Measurements from ENCODE around the gene CRTC1.

The CRTC1 gene

GRCh38 chr19:18667531-18668251, 15.8 kb upstream of the CRTC1 start:
- TF ChIP-seq CTCF (IDR thresholded peaks at IDR 0.05; ENCODE audit: extremely low read depth, missing control alignments), result no peak
- DNase-seq (ENCODE audit: low spot score), result no peak

GRCh38 chr19:18668252-18668631, 15.2 kb upstream of the CRTC1 start:
- no peak for TF ChIP-seq CTCF (IDR thresholded peaks at IDR 0.05; ENCODE audit: extremely low read depth, missing control alignments)
- DNase-seq (ENCODE audit: low spot score), result no peak

DNA sequence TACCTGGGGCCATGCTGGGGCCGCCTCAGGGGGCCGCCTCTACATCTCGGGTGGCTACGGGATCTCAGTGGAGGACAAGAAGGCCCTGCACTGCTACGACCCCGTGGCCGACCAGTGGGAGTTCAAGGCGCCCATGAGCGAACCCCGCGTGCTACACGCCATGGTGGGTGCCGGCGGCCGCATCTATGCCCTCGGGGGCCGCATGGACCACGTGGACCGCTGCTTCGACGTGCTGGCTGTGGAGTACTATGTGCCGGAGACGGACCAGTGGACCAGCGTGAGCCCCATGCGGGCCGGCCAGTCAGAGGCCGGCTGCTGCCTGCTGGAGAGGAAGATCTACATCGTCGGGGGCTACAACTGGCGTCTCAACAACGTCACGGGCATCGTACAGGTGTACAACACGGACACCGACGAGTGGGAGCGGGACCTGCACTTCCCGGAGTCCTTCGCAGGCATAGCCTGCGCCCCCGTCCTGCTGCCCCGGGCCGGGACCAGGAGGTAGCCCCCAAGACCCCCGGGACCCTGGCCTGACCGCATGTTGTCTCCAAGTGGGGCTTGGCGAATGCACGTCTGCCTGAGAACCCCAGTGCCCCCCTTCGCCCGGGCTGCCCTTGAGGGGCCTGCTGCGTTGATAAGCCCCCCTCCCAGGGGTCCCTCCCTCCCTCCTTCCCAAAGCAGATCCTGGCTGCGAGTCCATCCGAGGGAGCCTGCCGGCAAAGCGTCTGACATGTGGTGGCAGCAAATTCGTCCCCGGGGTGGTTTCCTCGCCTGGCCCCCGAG, 14.5 kb upstream of the CRTC1 start:
- TF ChIP-seq CTCF (IDR thresholded peaks at IDR 0.05; ENCODE audit: extremely low read depth, missing control alignments), result no peak
- no peak for DNase-seq (ENCODE audit: low spot score)

DNA sequence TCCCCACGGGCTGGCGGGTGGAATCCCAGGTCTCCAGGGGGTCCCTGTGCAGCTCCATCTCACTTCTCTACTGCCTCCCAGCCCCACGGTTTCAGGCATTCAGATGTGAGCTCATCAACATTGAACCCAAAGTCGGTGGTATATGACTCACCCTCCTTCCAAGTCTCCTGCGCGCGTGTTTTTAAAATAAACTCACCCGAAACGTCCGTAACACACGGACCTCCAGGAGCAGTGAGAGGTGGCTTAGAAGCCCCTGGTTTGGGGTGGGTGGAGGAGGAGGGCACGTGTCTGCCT, 14.0 kb upstream of the CRTC1 start:
- no peak for DNase-seq (ENCODE audit: low spot score)
- no peak for TF ChIP-seq CTCF (IDR thresholded peaks at IDR 0.05; ENCODE audit: extremely low read depth, missing control alignments)

DNA sequence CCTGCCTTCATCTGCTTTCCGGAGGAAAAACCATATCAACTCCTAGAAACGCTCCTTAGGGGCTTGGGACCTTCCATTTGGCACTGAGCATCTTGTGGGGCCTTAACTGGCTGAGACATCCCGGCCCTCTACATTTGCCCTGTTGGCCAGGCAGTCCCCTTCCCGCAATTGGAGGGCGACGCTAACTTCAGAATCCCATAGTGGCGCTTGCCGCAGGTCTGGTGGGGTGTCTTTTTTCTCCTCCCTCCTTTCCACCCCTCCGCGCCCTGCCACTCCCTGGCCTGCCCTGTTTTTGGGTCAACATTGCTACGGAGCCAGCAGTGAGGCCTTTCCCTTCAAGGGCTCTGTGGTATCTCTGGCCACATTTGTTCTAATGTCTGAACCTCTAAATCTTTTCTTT, 13.6 kb upstream of the CRTC1 start:
- no peak for TF ChIP-seq CTCF (IDR thresholded peaks at IDR 0.05; ENCODE audit: extremely low read depth, missing control alignments)
- no peak for DNase-seq (ENCODE audit: low spot score)

DNA sequence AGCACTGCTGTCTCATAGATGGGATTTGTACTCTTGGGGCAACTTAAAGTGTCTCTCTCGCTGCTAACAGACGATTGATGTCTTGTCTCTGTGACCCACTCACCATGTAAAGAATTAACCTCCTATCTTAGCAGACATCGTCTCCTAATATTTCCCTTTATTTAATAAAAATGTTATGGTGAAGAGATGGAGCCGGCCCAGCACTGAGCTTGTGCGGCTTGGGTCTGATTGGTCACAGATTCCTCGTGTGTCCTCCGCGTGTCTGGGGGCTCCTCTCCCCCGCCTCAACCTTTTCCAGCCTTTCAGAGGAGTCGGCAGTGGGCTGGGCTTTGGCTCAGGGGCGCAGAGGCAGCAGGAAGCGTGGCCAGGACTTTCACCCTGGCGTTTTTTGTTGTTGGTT, 13.2 kb upstream of the CRTC1 start:
- DNase-seq (ENCODE audit: low spot score), result no peak
- TF ChIP-seq CTCF (IDR thresholded peaks at IDR 0.05; ENCODE audit: extremely low read depth, missing control alignments), result no peak

GRCh38 chr19:18671303-18672043, 12.0 kb upstream of the CRTC1 start:
- no peak for DNase-seq (ENCODE audit: low spot score)
- TF ChIP-seq CTCF (IDR thresholded peaks at IDR 0.05; ENCODE audit: extremely low read depth, missing control alignments), result no peak

All from GM20000 (cell line).